GM18870 (cell line): ENCODE results near the gene ID3.
"Not testable (repeated sequence)": the region's sequence is repeated elsewhere in the genome, so short reads cannot be mapped to it uniquely, and the experiment has no call there.

ENCODE experiments used
- ATAC-seq: cut with Tn5 transposase; IDR thresholded peaks from one replicate; pipeline ENCODE4 v1.9.1; 2021; ENCODE audit warnings: moderate library complexity; ENCODE audit not compliant: unreplicated experiment

ID3 gene

GRCh38 chr1:23589585-23589986 lies 30.3 kb upstream of the ID3 start:
- ATAC-seq: no peak

- ATAC-seq: no peak
Observed at GRCh38 chr1:23588749-23589548, 29.6 kb upstream of the ID3 start.

- no peak for ATAC-seq
Observed at GRCh38 chr1:23585321-23586022, 26.2 kb upstream of the ID3 start.

GRCh38 chr1:23583727-23584126 lies 24.4 kb upstream of the ID3 start:
- not testable (repeated sequence) for ATAC-seq

- no peak for ATAC-seq
Observed at GRCh38 chr1:23582820-23583219, 23.5 kb upstream of the ID3 start.

- ATAC-seq: no peak
Observed at GRCh38 chr1:23581219-23581618, 21.9 kb upstream of the ID3 start.

GRCh38 chr1:23578997-23579363 lies 19.7 kb upstream of the ID3 start:
- no peak for ATAC-seq

- no peak for ATAC-seq
Observed at GRCh38 chr1:23578311-23578996, 19.2 kb upstream of the ID3 start.

- ATAC-seq: peak; percentile 72
Observed at GRCh38 chr1:23577056-23578004, 18.0 kb upstream of the ID3 start.

GRCh38 chr1:23576338-23577055 lies 17.2 kb upstream of the ID3 start:
- ATAC-seq: no peak

- no peak for ATAC-seq
Observed at GRCh38 chr1:23575226-23575810, 16.0 kb upstream of the ID3 start.

GRCh38 chr1:23574265-23574754 lies 15.0 kb upstream of the ID3 start:
- ATAC-seq: no peak

- ATAC-seq: no peak
Observed at GRCh38 chr1:23573574-23574182, 14.4 kb upstream of the ID3 start.

GRCh38 chr1:23571465-23571864 lies 12.2 kb upstream of the ID3 start:
- no peak for ATAC-seq

GRCh38 chr1:23570001-23570691 lies 10.8 kb upstream of the ID3 start:
- no peak for ATAC-seq

- no peak for ATAC-seq
Observed at GRCh38 chr1:23568608-23569383, 9.5 kb upstream of the ID3 start.

- no peak for ATAC-seq
Observed at GRCh38 chr1:23567996-23568607, 8.8 kb upstream of the ID3 start.
